HG03097 (cell line): ENCODE results near the gene PGA5.
"Not testable (repeated sequence)": the region's sequence is repeated elsewhere in the genome, so short reads cannot be mapped to it uniquely, and the experiment has no call there.

Experiments
- ATAC-seq: cut with Tn5 transposase; IDR thresholded peaks from one replicate; pipeline ENCODE4 v1.9.1; 2021; ENCODE audit not compliant: unreplicated experiment, low FRiP score

The PGA5 gene

GRCh38 chr11:61222692-61223091 lies 18.3 kb upstream of the PGA5 start:
- ATAC-seq, result not testable (repeated sequence)

- not testable (repeated sequence) for ATAC-seq
Measured at GRCh38 chr11:61226457-61227137, 14.4 kb upstream of the PGA5 start.

GRCh38 chr11:61229458-61229857 lies 11.5 kb upstream of the PGA5 start:
- ATAC-seq, result not testable (repeated sequence)

GRCh38 chr11:61231033-61231432 lies 9.9 kb upstream of the PGA5 start:
- ATAC-seq, result not testable (repeated sequence)

GRCh38 chr11:61231585-61231984 lies 9.4 kb upstream of the PGA5 start:
- ATAC-seq, result not testable (repeated sequence)

GRCh38 chr11:61232548-61233145 lies 8.3 kb upstream of the PGA5 start:
- not testable (repeated sequence) for ATAC-seq

- ATAC-seq, result not testable (repeated sequence)
Measured at GRCh38 chr11:61237130-61237529, 3.8 kb upstream of the PGA5 start.

- not testable (repeated sequence) for ATAC-seq
Measured at GRCh38 chr11:61240288-61240687, 687 bp upstream of the PGA5 start.

- not testable (repeated sequence) for ATAC-seq
Measured at GRCh38 chr11:61241526-61241925, 551 bp downstream of the PGA5 start.

- ATAC-seq, result not testable (repeated sequence)
Measured at GRCh38 chr11:61245284-61245964, 4.4 kb downstream of the PGA5 start.

- ATAC-seq, result not testable (repeated sequence)
Measured at GRCh38 chr11:61248071-61248470, 7.1 kb downstream of the PGA5 start.

- ATAC-seq, result not testable (repeated sequence)
Measured at GRCh38 chr11:61249201-61249600, 8.2 kb downstream of the PGA5 start.

- ATAC-seq, result not testable (repeated sequence)
Measured at GRCh38 chr11:61250796-61251765, 10.1 kb downstream of the PGA5 start.

- ATAC-seq, result not testable (repeated sequence)
Measured at GRCh38 chr11:61252332-61252731, 11.4 kb downstream of the PGA5 start.

GRCh38 chr11:61254403-61255025 lies 13.5 kb downstream of the PGA5 start:
- no peak for ATAC-seq

GRCh38 chr11:61256710-61257482 lies 15.9 kb downstream of the PGA5 start:
- no peak for ATAC-seq

GRCh38 chr11:61258546-61258945 lies 17.6 kb downstream of the PGA5 start:
- ATAC-seq, result no peak

GRCh38 chr11:61259363-61259762 lies 18.4 kb downstream of the PGA5 start:
- no peak for ATAC-seq

GRCh38 chr11:61264371-61264770 lies 23.4 kb downstream of the PGA5 start:
- ATAC-seq, result no peak
